Keratinocyte (primary cell): ENCODE results near the gene ZBTB8OS.

Experiments
- CTCF ChIP-seq, 3 experiments: IDR thresholded peaks in 1 of 3; conservative IDR thresholded peaks in 1 of 3; optimal IDR thresholded peaks in 1 of 3; 2 replicates in 2 of 3; 3 replicates in 1 of 3; pipeline versions ENCODE3 to v1.5.1; 2011; ENCODE audit warnings: low read length in 3 of 3, mild to moderate bottlenecking in 3 of 3, moderate library complexity in 2 of 3, control low read depth in 1 of 3, inconsistent platforms in 1 of 3; ENCODE audit not compliant: insufficient read depth in 2 of 3; ENCODE audit errors: extremely low read depth in 1 of 3
- EZH2 ChIP-seq: IDR thresholded peaks from one replicate; pipeline ENCODE4 v1.6.1; 2012; ENCODE audit warnings: inconsistent platforms, mild to moderate bottlenecking, low read length, moderate library complexity

GRCh38 chr1:32627596-32628162 lies 22.7 kb downstream of the ZBTB8OS start:
- TF ChIP-seq CTCF (optimal IDR thresholded peaks at IDR 0.05 in 1 of 3, IDR thresholded peaks at IDR 0.05 in 1 of 3, conservative IDR thresholded peaks at IDR 0.05 in 1 of 3; ENCODE audit: extremely low read depth in 1 of 3, insufficient read depth in 2 of 3, low read length in 3 of 3) (no peak), EZH2 (no peak)
